ENCODE measurements around the gene SRGAP1.

The SRGAP1 gene

GRCh38 chr12:63958876-63959580 is 114.5 kb downstream of the SRGAP1 start:
- H3K27ac ChIP-seq (ENCODE audit: low read length) = no peak overlapping the region
- no peak overlapping the region for H3K4me3 ChIP-seq (ENCODE audit: low read length)
- no peak overlapping the region for H3K4me2 ChIP-seq (ENCODE audit: low read depth, low read length)
- no peaks in the 10 kb centered on the region for H3F3A ChIP-seq (ENCODE audit: insufficient read depth, low read length)
- H3K9me2 ChIP-seq (replicated peaks; ENCODE audit: insufficient read depth, low read length) = no peaks in the 10 kb centered on the region
- H3K9me3 ChIP-seq (replicated peaks; ENCODE audit: insufficient read depth, low read length) = no peaks in the 10 kb centered on the region
- TF ChIP-seq EZH2 (optimal IDR thresholded peaks at IDR 0.05; ENCODE audit: low read depth, low read length) (no peak), EZH2phosphoT487 (IDR thresholded peaks at IDR 0.05; ENCODE audit: low read length) (no peak)
- TF ChIP-seq, protein P1, sequence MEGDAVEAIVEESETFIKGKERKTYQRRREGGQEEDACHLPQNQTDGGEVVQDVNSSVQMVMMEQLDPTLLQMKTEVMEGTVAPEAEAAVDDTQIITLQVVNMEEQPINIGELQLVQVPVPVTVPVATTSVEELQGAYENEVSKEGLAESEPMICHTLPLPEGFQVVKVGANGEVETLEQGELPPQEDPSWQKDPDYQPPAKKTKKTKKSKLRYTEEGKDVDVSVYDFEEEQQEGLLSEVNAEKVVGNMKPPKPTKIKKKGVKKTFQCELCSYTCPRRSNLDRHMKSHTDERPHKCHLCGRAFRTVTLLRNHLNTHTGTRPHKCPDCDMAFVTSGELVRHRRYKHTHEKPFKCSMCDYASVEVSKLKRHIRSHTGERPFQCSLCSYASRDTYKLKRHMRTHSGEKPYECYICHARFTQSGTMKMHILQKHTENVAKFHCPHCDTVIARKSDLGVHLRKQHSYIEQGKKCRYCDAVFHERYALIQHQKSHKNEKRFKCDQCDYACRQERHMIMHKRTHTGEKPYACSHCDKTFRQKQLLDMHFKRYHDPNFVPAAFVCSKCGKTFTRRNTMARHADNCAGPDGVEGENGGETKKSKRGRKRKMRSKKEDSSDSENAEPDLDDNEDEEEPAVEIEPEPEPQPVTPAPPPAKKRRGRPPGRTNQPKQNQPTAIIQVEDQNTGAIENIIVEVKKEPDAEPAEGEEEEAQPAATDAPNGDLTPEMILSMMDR (IDR thresholded peaks at IDR 0.05; ENCODE audit: low read length) = no peak
- H4K20me1 ChIP-seq (ENCODE audit: insufficient read depth, low read length) = no peaks in the 10 kb centered on the region
- no peaks in the 10 kb centered on the region for H3K27me3 ChIP-seq (replicated peaks; ENCODE audit: insufficient read depth, low read length)
- H3K79me2 ChIP-seq (ENCODE audit: low read length) = no peaks in the 10 kb centered on the region
- no peak overlapping the region for H3K9ac ChIP-seq (ENCODE audit: low read length)
- no peaks in the 10 kb centered on the region for H3K4me1 ChIP-seq (ENCODE audit: low read length)
- no peak overlapping the region for H2AFZ ChIP-seq (ENCODE audit: low read length)
- no peaks in the 10 kb centered on the region for H3K36me3 ChIP-seq (replicated peaks; ENCODE audit: insufficient read depth, low read length)
- no peak for DNase-seq

DNA sequence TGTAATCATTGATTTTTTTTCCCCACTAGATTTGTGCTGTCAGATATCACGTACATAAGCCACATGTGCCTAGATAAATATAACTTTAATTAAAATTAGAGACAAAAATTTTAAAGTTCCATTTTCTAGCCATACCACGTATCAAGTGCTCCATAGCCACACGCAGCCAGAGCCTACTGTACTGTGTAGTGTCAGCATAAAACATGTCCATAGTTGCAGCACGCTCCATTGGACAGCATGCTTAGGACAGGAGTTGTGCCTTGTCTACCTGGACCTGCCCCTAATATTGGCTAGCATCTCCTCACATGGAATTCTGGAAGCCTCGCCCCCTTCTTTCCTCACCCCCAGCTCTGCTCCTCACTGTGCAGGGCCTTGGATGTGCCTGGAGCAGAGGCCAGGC is 116.5 kb downstream of the SRGAP1 start:
- Histone ChIP-seq H3K79me2 (ENCODE audit: low read length) (no peaks in the 10 kb centered on the region), H3K4me2 (ENCODE audit: low read depth, low read length) (no peak overlapping the region)
- no peak for DNase-seq

GRCh38 chr12:63961543-63961942 is 117.0 kb downstream of the SRGAP1 start:
- Histone ChIP-seq H3K27ac (ENCODE audit: low read length) (no peak overlapping the region), H4K20me1 (ENCODE audit: insufficient read depth, low read length) (no peaks in the 10 kb centered on the region), H3F3A (ENCODE audit: insufficient read depth, low read length) (no peaks in the 10 kb centered on the region), H2AFZ (ENCODE audit: low read length) (no peak overlapping the region), H3K79me2 (ENCODE audit: low read length) (no peaks in the 10 kb centered on the region), H3K4me3 (ENCODE audit: low read length) (no peak overlapping the region), H3K9ac (ENCODE audit: low read length) (no peak overlapping the region), H3K27me3 (replicated peaks; ENCODE audit: insufficient read depth, low read length) (no peaks in the 10 kb centered on the region), H3K4me2 (ENCODE audit: low read depth, low read length) (no peak overlapping the region), H3K9me3 (replicated peaks; ENCODE audit: insufficient read depth, low read length) (no peaks in the 10 kb centered on the region), H3K36me3 (replicated peaks; ENCODE audit: insufficient read depth, low read length) (no peaks in the 10 kb centered on the region), H3K9me2 (replicated peaks; ENCODE audit: insufficient read depth, low read length) (no peaks in the 10 kb centered on the region), H3K4me1 (ENCODE audit: low read length) (no peaks in the 10 kb centered on the region)
- DNase-seq = no peak
- TF ChIP-seq, protein P1 (IDR thresholded peaks at IDR 0.05; ENCODE audit: low read length) = no peak

More for the DNA sequence above, 116.5 kb downstream of the SRGAP1 start:
- TF ChIP-seq EZH2phosphoT487 (IDR thresholded peaks at IDR 0.05; ENCODE audit: low read length) (no peak), EZH2 (optimal IDR thresholded peaks at IDR 0.05; ENCODE audit: low read depth, low read length) (no peak)
- TF ChIP-seq, protein P1 (IDR thresholded peaks at IDR 0.05; ENCODE audit: low read length) = no peak
- H2AFZ ChIP-seq (ENCODE audit: low read length) = no peak overlapping the region
- H4K20me1 ChIP-seq (ENCODE audit: insufficient read depth, low read length) = no peaks in the 10 kb centered on the region
- H3K9ac ChIP-seq (ENCODE audit: low read length) = no peak overlapping the region
- no peaks in the 10 kb centered on the region for H3F3A ChIP-seq (ENCODE audit: insufficient read depth, low read length)
- no peaks in the 10 kb centered on the region for H3K9me2 ChIP-seq (replicated peaks; ENCODE audit: insufficient read depth, low read length)
- no peaks in the 10 kb centered on the region for H3K4me1 ChIP-seq (ENCODE audit: low read length)
- H3K27me3 ChIP-seq (replicated peaks; ENCODE audit: insufficient read depth, low read length) = no peaks in the 10 kb centered on the region
- H3K36me3 ChIP-seq (replicated peaks; ENCODE audit: insufficient read depth, low read length) = no peaks in the 10 kb centered on the region
- no peak overlapping the region for H3K4me3 ChIP-seq (ENCODE audit: low read length)
- no peaks in the 10 kb centered on the region for H3K9me3 ChIP-seq (replicated peaks; ENCODE audit: insufficient read depth, low read length)
- H3K27ac ChIP-seq (ENCODE audit: low read length) = no peak overlapping the region
